GM19372 (cell line): Measurements from ENCODE around the gene ABCB7.
"Not testable (repeated sequence)": the region's sequence is repeated elsewhere in the genome, so short reads cannot be mapped to it uniquely, and the experiment has no call there.

Source experiments
- ATAC-seq: cut with Tn5 transposase; IDR thresholded peaks from one replicate; pipeline ENCODE4 v1.9.1; 2021; ENCODE audit warnings: mild to moderate bottlenecking, low read depth, moderate library complexity; ENCODE audit not compliant: unreplicated experiment

Gene ABCB7

DNA sequence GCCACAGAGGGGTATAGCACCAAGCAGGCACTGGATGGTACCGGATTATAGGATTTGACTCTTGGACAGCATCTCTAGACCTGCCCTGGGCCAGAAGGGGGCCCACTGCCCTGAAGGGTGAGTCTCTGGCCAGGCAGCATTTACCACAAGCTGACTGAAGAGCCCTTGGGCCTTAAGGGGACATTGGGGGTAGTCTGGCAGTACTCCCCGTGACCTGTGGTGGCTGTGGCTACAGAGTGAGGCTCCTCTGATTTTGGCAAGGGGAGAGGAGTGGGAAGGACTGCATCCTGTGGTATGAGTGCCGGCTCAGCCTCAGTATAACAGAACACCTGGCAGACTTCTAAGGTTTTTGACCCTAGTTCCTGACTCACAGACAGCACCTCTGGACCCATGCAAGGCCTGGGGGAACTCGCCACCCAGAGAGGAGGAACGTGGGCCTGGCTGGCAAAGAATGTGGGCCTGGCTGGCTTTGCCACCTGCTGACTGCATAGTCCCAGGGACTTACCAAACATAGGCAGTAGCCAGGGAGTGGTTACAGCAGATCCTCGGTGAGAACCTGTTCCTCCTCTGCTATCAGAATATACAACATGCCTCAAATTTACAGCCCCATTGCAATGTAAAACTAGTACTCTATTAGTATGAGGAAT lies 48.1 kb downstream of the ABCB7 start:
- ATAC-seq = no peak

DNA sequence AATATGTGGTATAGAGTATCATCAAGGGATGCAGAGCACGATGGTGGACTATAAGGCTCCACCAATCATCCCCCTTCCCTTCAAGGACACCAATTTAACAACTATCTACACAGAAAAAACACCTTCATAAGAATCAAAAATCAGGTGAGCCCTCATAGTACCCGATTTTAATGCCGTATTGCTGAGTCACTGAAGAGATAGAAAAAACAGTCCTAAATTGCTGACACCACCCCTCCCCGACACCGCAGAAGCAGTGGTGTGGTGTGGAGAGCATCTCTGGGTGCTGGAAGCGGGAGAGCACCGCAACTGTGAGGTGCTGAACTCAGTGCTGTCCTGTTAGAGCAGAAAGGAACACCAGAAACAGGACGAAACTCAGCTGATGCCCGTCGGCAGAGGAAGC lies 49.3 kb downstream of the ABCB7 start:
- no peak for ATAC-seq

DNA sequence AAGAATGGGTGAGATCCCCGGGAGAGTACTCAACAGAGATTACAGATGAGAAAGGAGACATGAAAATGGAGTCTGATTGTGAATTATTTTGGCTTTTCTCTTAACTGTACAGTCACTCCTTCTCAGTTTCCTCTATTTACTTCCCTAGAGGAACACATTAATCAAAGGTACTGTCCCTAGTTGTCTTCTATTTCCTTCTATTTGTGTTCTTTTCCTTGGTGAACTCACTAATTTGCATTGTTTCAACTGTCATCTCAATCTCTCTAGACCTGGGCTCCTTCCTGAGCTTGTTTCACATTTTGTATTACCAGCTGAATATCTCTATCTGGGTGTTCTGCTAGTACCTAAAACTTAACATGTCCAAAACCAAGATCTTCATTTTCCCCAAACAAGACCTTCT lies 59.8 kb downstream of the ABCB7 start:
- ATAC-seq = no peak

DNA sequence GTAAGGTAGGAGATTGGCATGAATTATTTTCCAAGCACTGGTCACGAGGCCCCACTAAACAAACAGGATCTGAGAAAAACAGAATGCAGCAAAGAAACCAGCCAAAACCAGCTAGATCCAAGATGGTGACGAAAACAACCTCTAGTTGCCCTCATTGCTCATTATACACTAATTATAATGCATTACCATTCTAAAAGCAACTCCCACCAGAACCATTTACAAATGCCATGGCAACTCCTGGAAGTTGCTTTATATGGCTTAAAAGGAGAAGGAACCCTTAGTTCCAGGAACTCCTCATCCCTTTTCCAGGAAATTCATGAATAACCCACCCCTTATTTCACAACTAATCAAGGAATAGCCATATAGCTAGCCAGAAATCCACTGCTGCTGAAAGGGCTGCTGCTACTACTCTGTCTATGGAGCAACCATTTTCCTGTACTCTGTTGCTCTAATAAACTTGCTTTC lies 69.3 kb downstream of the ABCB7 start:
- ATAC-seq = no peak

DNA sequence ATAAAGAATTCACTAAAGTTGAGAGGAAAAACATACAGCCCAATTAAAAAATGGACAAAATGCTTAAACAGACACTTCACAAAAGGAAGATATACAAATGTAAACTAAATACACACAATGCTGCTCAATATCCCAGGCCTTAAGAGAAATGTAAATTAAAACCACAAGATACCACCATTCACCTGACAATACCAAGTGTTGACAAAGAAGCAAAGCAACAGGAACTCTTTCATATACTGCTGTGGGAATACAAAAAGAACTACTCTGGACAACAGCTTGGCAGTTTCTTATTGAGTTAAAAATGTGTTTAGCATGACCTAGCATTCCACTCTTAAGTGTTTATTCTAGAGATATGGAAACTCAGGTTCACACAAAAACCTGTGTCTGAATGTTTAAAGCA lies 71.3 kb downstream of the ABCB7 start:
- no peak for ATAC-seq

DNA sequence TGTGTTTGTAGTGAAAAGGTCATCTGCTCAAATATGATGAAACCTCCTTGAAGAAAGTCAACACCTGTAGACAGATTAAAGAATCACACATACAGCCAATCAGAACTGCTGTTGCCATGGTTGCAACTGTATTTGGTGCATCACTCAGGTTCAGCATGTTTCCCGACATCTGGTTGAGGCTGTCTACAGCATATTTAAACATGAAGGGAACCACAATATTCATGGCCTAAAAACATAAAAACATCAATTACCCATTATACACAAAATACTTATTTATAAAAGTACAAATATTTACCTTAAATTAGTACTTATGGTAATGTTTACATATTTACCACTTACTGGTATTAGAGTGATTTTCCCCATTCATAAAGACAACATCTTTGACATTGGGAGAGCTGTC lies 79.7 kb downstream of the ABCB7 start:
- no peak for ATAC-seq

DNA sequence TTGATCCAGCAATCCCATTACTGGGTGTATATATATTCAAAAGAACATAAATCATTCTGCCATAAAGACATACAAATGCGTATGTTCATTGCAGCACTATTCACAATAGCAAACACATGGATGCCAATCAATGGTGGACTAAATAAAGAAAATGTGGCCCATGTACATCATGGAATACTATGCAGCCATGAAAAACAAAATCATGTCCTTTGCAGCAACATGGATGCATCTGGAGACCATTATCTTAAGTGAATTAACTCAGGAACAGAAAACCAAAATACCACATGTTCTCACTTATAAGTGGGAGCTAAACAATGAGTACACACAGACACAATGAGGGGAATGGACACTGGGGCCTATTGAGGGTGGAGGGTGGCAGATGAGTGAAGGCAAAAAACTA lies 81.6 kb downstream of the ABCB7 start:
- ATAC-seq = no peak

DNA sequence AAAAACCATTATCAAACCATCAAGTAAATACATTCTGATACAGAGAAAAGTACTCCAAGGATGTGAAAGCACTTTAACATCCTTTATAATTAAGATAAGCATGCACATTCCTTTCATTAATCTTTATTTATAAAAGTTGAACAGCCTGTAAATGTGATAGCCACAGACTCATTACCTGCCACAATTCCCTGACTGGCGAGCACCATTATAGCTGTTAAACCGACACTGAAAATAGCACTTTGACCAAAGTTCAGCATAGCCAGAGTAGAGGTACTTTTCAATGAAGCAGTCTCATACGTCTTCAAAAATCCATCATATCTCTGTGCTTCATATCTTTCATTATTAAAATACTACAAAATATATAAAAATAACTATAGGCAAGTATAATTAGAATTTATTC lies 84.7 kb downstream of the ABCB7 start:
- ATAC-seq = no peak

DNA sequence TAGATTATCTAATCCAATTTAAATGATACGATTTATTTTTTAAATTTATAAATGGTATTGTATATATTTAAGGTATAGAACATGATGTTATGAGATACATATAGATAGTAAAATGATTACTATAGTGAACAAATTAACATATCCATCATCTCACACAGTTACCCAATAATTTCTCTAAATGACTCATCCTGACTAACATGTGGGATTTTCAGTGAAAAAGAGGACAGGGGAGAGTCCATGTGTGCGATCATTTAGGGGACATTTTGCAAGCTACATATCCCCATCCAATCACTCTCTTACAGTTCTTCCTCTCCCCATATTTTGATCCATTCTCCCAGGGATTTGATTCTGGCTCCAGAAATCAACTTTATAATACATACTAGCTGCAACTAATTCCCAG lies 88.2 kb downstream of the ABCB7 start:
- no peak for ATAC-seq

DNA sequence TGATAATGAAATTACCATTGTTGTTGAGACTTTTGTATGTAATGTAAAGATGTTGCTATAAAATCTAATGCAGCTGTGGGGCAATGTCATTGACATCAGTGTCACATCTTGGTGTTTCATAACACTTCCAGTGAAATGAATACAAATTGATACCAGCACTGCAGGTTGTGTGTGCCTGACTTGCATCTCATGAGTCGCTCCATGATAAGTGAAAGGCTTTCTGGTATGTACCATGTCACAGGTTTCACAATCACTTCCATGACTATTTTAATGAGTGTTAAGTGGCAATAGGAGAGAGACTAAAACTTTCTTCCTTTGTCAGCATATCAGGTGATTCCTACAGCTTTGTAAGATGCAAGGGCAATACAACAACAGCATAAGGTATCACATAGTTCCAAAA lies 94.4 kb downstream of the ABCB7 start:
- ATAC-seq = no peak

DNA sequence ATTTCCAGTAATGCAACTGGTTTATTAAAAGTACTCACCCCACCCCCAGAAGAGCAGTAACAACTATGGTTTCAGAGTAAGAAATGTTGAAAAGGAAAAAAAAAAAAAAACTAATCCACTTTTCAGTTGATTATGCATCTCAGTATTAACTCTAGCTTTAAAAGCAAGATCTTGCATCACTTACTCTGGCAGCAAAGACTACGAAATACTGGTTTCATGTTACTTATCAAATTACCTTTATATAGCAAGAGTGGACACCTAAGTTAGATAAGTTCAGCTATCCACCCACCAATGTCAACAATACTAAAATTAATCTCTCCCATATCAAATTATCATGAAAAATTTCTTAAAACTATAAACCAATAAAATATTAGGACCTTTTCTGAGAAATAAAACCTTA lies 105.0 kb downstream of the ABCB7 start:
- no peak for ATAC-seq

DNA sequence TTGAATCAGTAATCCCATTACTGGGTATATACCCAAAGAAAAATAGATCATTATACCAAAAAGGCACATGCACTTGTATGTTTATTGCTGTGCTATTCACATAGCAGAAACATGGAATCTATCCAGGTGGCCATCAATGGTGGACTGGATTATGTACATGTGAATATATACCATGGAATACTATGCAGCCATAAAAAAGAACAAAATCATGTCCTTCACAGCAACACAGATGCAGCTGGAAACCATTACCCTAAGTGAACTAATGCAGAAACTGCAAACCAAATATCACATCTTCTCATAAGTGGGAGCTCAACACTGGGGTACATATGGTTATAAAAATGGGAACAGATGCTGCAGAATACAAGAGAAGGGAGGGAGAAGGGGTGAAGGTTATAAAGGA lies 110.7 kb downstream of the ABCB7 start:
- no peak for ATAC-seq

DNA sequence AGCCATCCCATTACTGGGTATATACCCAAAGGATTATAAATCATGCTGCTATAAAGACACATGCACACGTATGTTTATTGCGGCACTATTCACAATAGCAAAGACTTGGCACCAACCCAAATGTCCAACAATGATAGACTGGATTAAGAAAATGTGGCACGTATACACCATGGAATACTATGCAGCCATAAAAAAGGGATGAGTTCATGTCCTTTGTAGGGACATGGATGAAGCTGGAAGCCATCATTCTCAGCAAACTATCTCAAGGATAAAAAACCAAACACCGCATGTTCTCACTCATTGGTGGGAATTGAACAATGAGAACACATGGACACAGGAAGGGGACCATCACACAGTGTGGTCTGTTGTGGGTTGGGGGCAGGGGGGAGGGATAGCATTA lies 111.9 kb downstream of the ABCB7 start:
- ATAC-seq = not testable (repeated sequence)

DNA sequence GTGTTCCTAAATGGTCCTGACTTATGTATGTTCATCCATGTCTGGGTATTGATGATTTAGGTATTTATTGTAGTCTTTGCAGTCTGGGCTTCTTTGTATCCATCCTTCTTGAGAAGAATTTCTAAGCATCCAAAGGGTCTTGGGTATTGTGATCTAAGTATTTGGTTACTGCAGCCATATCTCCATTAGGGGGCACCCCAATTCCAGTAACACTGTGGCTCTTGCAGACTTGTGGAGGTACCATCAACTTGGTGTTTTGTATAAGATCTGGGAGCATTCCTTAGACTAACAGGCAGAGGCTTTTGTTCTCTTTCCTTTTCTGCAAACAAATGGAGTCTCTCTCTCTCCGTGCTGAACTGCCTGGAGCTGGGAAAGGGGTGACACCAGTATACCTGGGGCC lies 117.2 kb downstream of the ABCB7 start:
- no peak for ATAC-seq
